Fibroblast of pulmonary artery (primary cell): ENCODE data around the gene CD300LG.
A peak's percentile ranks its signal among the peaks of the same experiment; 100 is the strongest.

Source experiments
- DNase-seq: peaks from one replicate; pipeline ENCODE4 v3.0.0-alpha.2; 2010; ENCODE audit warnings: low read depth
- H3K4me3 ChIP-seq: replicated peaks from 2 replicates; pipeline ENCODE4 v1.5.1; 2011; ENCODE audit warnings: low read depth, mild to moderate bottlenecking, control low read depth, low read length, moderate library complexity
- TF ChIP-seq, protein P1 (sequence below): IDR thresholded peaks from 2 replicates; pipeline ENCODE4 v1.5.1; 2011; ENCODE audit warnings: mild to moderate bottlenecking, control low read depth, low read length, inconsistent platforms; ENCODE audit errors: missing control alignments

CD300LG gene

DNA sequence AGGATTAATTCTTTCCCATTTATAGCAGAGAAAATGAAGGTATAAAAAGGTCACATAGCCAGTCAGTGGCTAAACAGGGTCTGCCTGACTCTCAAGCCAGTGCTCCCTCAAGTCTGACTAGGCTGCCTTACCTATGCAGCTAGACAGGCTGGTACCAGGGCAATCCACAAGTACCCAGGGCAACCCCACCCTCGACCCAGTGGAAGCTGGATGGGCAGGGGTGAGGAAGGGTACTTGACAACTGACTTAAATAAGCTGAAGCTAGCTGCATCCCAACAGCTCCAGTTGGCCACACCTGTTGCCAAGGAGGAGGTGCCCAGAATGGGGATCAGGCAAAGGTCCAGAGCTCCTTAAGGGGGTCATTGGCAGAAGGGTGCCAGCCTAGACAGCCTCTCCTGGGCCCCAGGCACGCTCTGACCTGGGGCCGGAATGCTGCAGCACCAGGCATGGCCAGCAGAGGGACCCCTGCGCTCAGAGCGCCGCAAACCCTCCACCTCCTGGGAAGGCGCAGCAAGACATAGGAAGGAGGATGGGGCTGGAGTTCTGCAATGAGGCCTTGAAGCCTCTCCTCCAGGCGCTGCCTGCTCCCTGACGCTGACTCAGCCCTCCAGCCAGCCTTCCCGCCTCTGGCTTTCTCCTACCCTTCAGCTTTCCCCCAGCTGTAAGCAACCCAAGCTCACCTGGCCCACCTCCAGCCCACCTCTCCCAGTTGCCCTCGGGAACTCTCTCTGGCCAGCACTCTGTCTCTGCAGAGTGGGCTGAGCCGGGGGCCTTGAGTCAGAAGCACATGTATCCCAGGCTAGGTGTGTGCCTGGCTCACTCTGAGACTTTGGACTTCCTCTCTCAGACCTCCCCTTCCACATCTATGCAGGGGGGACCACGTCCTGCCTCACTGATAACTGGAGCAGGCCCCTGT lies 31.5 kb downstream of the CD300LG start:
- TF ChIP-seq, protein P1, sequence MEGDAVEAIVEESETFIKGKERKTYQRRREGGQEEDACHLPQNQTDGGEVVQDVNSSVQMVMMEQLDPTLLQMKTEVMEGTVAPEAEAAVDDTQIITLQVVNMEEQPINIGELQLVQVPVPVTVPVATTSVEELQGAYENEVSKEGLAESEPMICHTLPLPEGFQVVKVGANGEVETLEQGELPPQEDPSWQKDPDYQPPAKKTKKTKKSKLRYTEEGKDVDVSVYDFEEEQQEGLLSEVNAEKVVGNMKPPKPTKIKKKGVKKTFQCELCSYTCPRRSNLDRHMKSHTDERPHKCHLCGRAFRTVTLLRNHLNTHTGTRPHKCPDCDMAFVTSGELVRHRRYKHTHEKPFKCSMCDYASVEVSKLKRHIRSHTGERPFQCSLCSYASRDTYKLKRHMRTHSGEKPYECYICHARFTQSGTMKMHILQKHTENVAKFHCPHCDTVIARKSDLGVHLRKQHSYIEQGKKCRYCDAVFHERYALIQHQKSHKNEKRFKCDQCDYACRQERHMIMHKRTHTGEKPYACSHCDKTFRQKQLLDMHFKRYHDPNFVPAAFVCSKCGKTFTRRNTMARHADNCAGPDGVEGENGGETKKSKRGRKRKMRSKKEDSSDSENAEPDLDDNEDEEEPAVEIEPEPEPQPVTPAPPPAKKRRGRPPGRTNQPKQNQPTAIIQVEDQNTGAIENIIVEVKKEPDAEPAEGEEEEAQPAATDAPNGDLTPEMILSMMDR = peak; percentile 95
- H3K4me3 ChIP-seq = no peak overlapping the region

DNA sequence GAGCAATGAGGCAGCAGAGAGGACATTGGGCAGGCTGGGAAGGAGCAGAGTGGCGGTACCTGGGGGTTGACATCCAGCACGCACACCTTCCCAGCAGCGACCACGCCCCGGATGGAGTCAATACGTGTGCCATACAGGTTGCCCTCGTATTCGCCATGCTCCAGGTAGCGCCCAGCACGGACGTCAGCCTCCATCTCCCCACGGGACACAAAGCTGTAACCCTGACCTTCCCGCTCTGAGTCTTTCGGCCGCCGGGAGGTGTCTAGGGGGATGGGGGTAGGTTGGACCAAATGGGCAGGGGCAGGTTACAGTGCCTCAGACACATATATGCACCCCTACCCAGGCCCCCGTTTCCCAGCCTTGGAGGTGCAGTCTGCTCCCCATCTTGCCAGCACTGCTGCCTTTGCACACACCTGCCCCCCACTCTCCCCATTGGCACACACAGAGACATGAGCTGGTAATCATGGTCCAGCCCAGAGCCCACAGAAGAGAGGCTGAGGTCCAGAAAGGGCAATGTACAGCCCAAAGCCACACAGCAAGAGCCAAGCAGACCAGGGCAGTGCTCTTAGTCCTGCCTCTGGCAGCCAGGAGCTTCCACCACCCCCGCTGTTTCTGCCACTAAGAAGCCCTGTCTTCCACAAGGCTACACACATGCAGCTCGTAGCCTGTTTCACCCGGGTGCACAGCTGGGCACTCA lies 32.9 kb downstream of the CD300LG start:
- TF ChIP-seq, protein P1 = no peak
- no peak overlapping the region for H3K4me3 ChIP-seq
- no peak for DNase-seq

More for the DNA sequence above, 31.5 kb downstream of the CD300LG start:
- DNase-seq = peak; percentile 90

DNA sequence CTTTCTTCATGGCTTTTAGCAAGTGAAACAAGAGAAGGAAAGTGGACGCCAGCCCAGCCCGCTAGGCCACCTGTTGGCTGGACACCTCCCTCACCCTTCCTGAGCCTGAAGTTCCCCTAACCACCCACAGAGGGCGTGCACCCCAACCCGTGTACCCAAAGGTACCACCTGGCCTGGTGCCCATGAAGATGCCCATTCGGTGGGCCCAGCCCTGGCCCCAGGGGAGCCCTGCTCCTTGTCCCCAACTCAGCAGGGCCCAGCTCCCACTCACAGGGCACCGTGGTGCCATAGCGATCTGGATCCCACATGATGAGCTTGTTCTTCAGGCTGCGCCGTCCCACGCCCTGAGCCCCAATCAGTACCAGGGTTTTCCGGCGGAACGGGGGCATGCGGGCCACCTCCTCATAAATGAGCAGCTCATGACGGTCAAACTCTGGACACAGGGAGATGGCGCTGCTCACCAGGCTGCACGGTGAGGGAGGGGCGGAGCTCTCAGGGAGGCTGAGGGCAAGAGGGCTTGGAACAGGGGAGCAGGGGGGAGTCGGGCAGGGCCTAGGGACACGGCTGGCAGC lies 33.5 kb downstream of the CD300LG start:
- DNase-seq = peak; percentile 14
- TF ChIP-seq, protein P1 = peak; percentile 64
- no peak overlapping the region for H3K4me3 ChIP-seq

DNA sequence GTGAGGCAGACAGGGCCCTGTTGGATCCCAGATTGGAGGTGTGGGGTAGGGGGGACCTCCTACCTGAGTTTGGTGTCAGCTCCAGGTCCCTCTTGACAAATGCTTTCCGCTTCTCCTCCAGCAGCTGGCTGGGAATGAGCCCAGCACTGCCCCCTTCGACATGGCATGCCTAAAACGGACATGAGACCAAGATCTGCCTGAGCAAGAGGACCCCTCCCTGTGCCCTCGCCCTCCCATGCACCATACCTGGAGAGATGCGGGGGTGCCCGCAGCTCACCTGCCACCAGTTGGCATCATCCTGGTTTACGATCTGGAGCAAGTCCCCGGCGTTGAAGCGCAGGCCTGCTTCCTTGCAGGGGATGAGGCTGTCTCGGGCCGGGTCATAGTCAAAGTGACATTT lies 34.2 kb downstream of the CD300LG start:
- no peak for DNase-seq
- TF ChIP-seq, protein P1 = no peak
- no peak overlapping the region for H3K4me3 ChIP-seq

DNA sequence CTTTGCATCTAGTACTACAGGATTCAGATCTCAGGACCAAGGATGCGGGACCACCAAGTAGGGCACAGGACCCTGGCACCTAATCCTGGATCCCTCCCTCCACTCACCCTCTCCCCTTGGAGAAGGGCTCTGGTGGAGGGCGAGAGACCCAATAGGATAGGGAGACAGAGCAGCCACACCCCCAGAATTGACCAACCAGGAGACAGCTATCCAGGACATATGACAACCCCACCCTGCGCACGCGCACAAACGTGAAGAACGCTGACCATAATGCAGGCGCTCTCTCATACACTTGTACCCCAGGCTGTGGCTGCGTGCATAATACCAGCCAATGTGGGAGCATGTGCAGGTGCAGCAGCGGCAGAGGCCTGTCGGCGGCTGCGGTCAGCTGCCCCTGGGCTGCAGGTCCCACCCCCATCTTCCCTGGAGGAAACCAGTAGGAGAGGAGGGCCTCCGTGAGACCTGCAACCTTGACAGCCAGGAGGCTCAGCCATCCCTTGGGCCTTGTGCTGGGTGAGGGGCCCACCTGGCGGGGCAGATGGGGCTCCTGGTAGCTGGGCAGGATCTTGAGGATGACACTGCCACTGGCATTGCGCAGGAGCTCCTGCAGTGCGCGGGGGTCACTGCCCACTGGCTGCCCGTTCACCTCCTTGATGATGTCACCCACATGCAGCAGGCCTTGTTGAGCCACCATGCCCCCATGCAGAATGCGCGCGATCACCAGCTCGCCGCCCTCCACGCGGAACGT lies 35.0 kb downstream of the CD300LG start:
- no peak overlapping the region for H3K4me3 ChIP-seq

More for the DNA sequence above, 35.0 kb downstream of the CD300LG start:
- TF ChIP-seq, protein P1 = no peak
- no peak for DNase-seq
